Measurements from ENCODE around the gene MAJIN.

DNA sequence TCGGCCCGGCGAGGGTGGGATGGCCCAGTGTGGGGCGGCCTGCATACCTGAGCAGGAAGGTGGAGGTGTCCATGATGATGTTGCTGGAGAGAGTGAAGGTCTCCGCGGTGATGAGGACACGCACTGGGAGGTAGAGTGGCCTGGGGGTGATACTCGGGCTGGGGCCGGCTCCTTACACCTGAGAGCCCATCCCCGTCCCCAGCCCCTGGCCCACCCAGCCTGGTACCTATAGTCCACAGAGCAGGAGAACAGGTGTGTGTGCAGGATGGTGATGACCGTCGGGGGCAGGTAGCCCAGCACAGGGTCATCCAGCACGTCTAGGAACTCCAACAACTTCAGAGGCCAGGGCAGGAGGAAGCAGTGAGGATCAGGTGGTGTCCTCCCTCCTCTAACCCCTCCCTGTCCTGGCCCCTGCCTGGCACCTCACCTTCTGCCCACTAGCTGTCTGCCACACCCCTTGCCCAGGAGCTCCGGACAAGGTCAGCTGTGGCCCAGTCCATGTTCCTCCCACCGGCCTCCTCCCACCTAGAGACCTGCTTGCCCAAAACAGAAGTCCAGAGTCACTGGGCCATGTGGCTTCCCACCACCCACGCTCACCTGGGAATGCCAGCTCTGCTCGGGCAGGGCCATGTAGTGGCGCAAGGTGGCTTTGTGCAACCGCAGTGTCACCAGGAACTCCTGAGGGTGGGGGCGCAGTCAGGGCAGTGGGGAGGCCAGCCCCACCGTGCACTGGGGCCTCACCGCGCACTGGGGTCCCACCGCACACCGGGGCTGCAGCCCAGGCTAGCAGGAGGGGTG is 66.2 kb downstream of the MAJIN start:
- TF ChIP-seq CTCF (IDR thresholded peaks at IDR 0.05) (no peak), JUND (IDR thresholded peaks at IDR 0.05) (no peak), EP300 (IDR thresholded peaks at IDR 0.05; ENCODE audit: borderline replicate concordance in 1 of 2, low read depth in 1 of 2, low read length in 1 of 2) (no peak), RCOR1 (IDR thresholded peaks at IDR 0.05; ENCODE audit: low read length) (no peak), FOXM1 (IDR thresholded peaks at IDR 0.05; ENCODE audit: low read depth) (no peak), GABPA (IDR thresholded peaks at IDR 0.05; ENCODE audit: low read depth) (no peak), GATA2 (CRISPR knock-in tag; IDR thresholded peaks at IDR 0.05) (no peak)
- TF ChIP-seq, protein P1, sequence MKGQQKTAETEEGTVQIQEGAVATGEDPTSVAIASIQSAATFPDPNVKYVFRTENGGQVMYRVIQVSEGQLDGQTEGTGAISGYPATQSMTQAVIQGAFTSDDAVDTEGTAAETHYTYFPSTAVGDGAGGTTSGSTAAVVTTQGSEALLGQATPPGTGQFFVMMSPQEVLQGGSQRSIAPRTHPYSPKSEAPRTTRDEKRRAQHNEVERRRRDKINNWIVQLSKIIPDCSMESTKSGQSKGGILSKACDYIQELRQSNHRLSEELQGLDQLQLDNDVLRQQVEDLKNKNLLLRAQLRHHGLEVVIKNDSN (IDR thresholded peaks at IDR 0.05; ENCODE audit: borderline replicate concordance, low read depth), result no peak
- TF ChIP-seq, protein P2, sequence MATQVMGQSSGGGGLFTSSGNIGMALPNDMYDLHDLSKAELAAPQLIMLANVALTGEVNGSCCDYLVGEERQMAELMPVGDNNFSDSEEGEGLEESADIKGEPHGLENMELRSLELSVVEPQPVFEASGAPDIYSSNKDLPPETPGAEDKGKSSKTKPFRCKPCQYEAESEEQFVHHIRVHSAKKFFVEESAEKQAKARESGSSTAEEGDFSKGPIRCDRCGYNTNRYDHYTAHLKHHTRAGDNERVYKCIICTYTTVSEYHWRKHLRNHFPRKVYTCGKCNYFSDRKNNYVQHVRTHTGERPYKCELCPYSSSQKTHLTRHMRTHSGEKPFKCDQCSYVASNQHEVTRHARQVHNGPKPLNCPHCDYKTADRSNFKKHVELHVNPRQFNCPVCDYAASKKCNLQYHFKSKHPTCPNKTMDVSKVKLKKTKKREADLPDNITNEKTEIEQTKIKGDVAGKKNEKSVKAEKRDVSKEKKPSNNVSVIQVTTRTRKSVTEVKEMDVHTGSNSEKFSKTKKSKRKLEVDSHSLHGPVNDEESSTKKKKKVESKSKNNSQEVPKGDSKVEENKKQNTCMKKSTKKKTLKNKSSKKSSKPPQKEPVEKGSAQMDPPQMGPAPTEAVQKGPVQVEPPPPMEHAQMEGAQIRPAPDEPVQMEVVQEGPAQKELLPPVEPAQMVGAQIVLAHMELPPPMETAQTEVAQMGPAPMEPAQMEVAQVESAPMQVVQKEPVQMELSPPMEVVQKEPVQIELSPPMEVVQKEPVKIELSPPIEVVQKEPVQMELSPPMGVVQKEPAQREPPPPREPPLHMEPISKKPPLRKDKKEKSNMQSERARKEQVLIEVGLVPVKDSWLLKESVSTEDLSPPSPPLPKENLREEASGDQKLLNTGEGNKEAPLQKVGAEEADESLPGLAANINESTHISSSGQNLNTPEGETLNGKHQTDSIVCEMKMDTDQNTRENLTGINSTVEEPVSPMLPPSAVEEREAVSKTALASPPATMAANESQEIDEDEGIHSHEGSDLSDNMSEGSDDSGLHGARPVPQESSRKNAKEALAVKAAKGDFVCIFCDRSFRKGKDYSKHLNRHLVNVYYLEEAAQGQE (IDR thresholded peaks at IDR 0.05; ENCODE audit: low read depth, low read length), result no peak

Data from SK-N-SH (cell line).